ENCODE data around the gene ADAM30.
"Not testable (repeated sequence)": the region's sequence is repeated elsewhere in the genome, so short reads cannot be mapped to it uniquely, and the experiment has no call there.

Gene ADAM30

DNA sequence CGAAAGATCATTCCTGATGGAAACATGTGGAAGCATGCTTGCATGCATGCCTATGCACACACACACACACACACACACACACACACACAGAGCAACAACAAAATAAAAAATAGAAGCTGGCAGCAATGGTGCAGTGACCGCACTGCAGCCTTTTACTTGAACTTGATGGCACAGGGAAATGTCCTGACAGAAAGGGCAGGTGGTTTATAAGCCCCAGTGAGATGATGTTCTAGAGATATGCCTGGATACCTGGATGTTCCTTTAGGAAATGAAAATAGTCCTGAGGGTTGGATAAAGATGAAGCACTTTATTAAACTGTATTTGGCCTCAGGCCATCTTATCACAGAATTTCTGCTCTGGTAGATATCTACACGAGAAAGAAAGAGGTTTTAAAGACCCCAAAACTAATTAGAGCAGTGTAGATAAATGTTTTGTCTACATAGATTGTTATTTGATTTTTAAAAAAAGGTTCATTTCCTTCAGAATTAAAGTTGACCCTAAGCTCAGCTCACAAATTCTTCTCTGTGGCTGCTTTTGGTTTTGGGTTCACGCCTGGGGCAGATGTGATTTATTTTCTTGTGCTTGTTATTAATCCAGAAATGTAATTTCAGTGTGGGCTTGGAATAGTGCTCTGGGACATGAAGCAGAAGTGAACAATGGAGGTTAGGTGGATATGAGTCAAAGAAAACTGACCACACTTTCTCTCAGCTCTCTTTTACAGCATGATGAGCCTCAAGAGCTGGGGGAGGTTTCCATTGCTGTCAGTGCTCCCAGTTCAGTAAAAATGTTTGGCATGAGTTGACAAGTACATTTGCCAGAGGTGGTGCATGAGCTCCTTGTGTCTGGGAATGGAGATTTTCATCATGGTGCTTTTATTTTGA is 22.9 kb downstream of the ADAM30 start:
- no peak for DNase-seq

- DNase-seq, result no peak
Observed at GRCh38 chr1:119871881-119872280, 24.4 kb downstream of the ADAM30 start.

DNA sequence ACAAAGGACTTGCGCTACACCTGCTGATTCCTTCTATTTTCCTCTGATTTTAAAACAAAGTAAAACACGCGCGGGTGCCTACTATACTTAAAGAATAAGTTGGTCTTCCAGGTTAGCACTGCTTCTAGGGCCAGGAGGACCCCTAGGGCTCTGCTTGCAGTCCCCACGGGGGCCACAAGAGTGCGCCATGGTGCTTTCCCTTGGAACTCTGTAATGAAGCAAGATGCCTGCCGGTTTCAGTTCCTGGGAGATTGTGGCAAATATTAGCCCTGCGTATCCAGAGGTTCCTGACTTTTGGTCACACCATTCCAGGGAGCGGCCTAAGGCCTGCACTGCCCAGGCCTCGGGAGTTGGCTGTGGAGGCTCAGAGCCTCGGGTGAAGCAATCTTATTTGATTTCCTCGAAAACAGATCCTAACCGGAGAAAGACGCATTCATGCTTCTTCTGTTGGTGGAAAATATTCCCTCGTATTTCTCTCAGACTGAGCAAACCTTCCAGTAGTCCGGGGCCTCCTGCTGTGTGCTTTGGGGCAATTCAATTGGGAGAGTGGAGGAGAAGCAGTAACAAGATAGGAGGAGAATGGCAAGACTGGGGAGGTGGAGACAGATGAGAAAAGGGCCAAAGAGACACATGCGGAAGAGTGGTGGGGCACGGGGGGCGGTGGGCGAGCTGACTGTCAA is 25.3 kb downstream of the ADAM30 start:
- DNase-seq, result peak; percentile 51

GRCh38 chr1:119869995-119870394 is 26.3 kb downstream of the ADAM30 start:
- no peak for DNase-seq

GRCh38 chr1:119868176-119868575 is 28.1 kb downstream of the ADAM30 start:
- DNase-seq, result no peak

DNA sequence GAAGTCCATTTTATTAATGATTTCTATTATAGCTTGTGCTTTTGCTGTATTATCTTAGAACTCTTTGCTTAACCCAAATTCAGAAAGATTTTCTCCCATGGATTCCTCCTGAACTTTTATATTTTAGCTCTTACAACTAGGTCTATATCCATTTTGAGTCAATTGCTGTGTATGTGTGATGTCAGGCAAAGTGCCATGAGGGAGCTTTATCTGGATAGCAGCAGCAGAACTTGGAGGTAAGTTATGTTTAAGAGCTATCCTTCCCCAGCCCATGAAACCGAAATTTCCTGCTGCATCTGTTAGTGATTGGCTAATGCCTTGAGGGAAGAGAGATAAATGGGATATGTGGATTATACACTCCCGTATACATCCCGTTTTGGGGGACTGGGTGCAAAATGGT is 29.9 kb downstream of the ADAM30 start:
- DNase-seq, result no peak

GRCh38 chr1:119865627-119866026 is 30.7 kb downstream of the ADAM30 start:
- no peak for DNase-seq

- DNase-seq, result no peak
Observed at GRCh38 chr1:119862276-119862675, 34.0 kb downstream of the ADAM30 start.

DNA sequence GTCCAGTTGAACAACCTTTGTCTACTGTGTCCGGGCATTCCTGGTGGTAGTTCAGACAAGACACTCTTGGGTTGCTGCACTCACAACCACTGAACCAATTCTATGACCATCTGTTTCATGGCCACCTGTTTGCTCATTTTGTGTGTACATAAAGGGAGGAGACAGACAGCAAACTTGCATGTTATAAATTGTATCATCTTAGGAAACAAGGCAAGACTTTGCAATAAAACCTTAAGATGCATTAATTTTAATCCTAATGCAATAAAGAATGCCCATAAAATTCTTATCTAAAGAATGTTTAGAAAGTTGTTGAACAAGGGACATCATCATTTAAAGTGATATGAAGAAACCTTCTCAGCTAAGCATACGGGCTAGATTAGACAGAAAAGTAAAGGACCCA is 34.8 kb downstream of the ADAM30 start:
- no peak for DNase-seq

- no peak for DNase-seq
Observed at GRCh38 chr1:119859647-119860046, 36.7 kb downstream of the ADAM30 start.

- not testable (repeated sequence) for DNase-seq
Observed at GRCh38 chr1:119858556-119859214, 37.6 kb downstream of the ADAM30 start.

DNA sequence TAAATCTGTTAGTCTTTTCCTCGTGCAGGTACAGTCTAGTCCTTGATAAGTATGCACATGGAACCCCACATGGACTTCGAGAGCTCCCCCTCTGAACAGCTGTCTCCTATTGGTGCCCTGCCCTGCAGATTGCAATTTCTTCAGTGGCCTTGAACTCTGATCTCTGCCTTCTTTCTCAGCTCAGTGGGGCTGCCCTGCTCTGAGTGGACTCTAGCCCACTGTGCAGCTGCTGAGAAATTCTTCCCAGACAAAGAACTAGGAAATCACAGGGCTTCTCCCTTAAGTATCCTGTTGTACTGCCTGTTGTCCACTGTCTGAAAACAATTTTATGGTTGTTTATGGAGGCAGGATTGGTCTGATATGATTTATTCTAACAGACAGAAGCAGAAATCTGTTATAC is 38.2 kb downstream of the ADAM30 start:
- no peak for DNase-seq

- no peak for DNase-seq
Observed at GRCh38 chr1:119853155-119853554, 43.2 kb downstream of the ADAM30 start.

- DNase-seq, result not testable (repeated sequence)
Observed at GRCh38 chr1:119844206-119844605, 52.1 kb downstream of the ADAM30 start.

All from effector CD8-positive, alpha-beta T cell (primary cell).